ENCODE results near the gene KIR2DL1.
"Not testable (repeated sequence)": the region's sequence is repeated elsewhere in the genome, so short reads cannot be mapped to it uniquely, and the experiment has no call there.

Gene KIR2DL1

GRCh38 chr19:54769646-54770045 lies at the start of gene KIR2DL1:
Gene KIR2DL1, plus strand, starts transcription at chr19:54769793. Its CDS starts 58 bp downstream, at chr19:54769851.
- not testable (repeated sequence) for DNase-seq (ENCODE audit: low read depth)

GRCh38 chr19:54724142-54724541 lies 45.5 kb upstream of the KIR2DL1 start, which contains the start of gene KIR3DL3:
Gene KIR3DL3, plus strand, starts transcription at chr19:54724442. Its CDS starts 55 bp downstream, at chr19:54724497.
- DNase-seq (ENCODE audit: low read depth) = no peak

- DNase-seq (ENCODE audit: low read depth) = no peak
These were observed 44.9 kb upstream of the KIR2DL1 start for GRCh38 chr19:54724644-54725043.

GRCh38 chr19:54725321-54725720 lies 44.3 kb upstream of the KIR2DL1 start:
- no peak for DNase-seq (ENCODE audit: low read depth)

- no peak for DNase-seq (ENCODE audit: low read depth)
These were observed 42.0 kb upstream of the KIR2DL1 start for GRCh38 chr19:54727562-54727961.

- no peak for DNase-seq (ENCODE audit: low read depth)
These were observed 41.4 kb upstream of the KIR2DL1 start for GRCh38 chr19:54728167-54728566.

GRCh38 chr19:54729416-54730188 lies 40.0 kb upstream of the KIR2DL1 start:
- no peak for DNase-seq (ENCODE audit: low read depth)

- DNase-seq (ENCODE audit: low read depth) = no peak
These were observed 38.4 kb upstream of the KIR2DL1 start for GRCh38 chr19:54731191-54731590.

GRCh38 chr19:54738306-54738705 lies 31.3 kb upstream of the KIR2DL1 start, which contains the start of gene KIR2DL3:
Gene KIR2DL3, plus strand, starts transcription at chr19:54738513. Its CDS starts 33 bp downstream, at chr19:54738546.
- not testable (repeated sequence) for DNase-seq (ENCODE audit: low read depth)

GRCh38 chr19:54738715-54739114 lies 30.9 kb upstream of the KIR2DL1 start:
- no peak for DNase-seq (ENCODE audit: low read depth)

GRCh38 chr19:54739587-54740497 lies 29.8 kb upstream of the KIR2DL1 start:
- DNase-seq (ENCODE audit: low read depth) = no peak

GRCh38 chr19:54741950-54742349 lies 27.6 kb upstream of the KIR2DL1 start:
- not testable (repeated sequence) for DNase-seq (ENCODE audit: low read depth)

GRCh38 chr19:54744080-54744479 lies 25.5 kb upstream of the KIR2DL1 start:
- DNase-seq (ENCODE audit: low read depth) = not testable (repeated sequence)

GRCh38 chr19:54747614-54748322 lies 21.8 kb upstream of the KIR2DL1 start:
- not testable (repeated sequence) for DNase-seq (ENCODE audit: low read depth)

GRCh38 chr19:54750276-54750675 lies 19.3 kb upstream of the KIR2DL1 start:
- not testable (repeated sequence) for DNase-seq (ENCODE audit: low read depth)

- not testable (repeated sequence) for DNase-seq (ENCODE audit: low read depth)
These were observed 13.1 kb upstream of the KIR2DL1 start for GRCh38 chr19:54756204-54757110.

GRCh38 chr19:54758577-54758976 lies 11.0 kb upstream of the KIR2DL1 start:
- not testable (repeated sequence) for DNase-seq (ENCODE audit: low read depth)

- DNase-seq (ENCODE audit: low read depth) = not testable (repeated sequence)
These were observed 5.4 kb upstream of the KIR2DL1 start for GRCh38 chr19:54764219-54764618.

- not testable (repeated sequence) for DNase-seq (ENCODE audit: low read depth)
These were observed 3.1 kb upstream of the KIR2DL1 start for GRCh38 chr19:54766464-54766863.

- DNase-seq (ENCODE audit: low read depth) = not testable (repeated sequence)
These were observed 918 bp downstream of the KIR2DL1 start for GRCh38 chr19:54770511-54770910.
